CD4-positive, CD25-positive, alpha-beta regulatory T cell (primary cell): ENCODE results near the gene LRRC32. TPM values are rescaled to one million over a fixed set of nuclear protein-coding genes. Genes with fewer than 3 reads are reported as not detected.

Experiments used
- ATAC-seq, 2 donors: fragments of 150-1000 bp; cut with Tn5 transposase; one replicate each; pipeline ENCODE4 v1.10.0; 2021; ENCODE audit warnings: low read depth in 2 of 2, moderate number of reproducible peaks in 2 of 2, moderate library complexity in 1 of 2
- DNase-seq, 3 donors: peaks; one replicate each; pipeline versions ENCODE4 v3.0.0 to v3.0.0-alpha.2; 2012 to 2022; ENCODE audit warnings: mixed read lengths in 1 of 3
- H3K27ac ChIP-seq: one replicate; pipeline ENCODE4 v1.7.0; 2013; ENCODE audit warnings: mild to moderate bottlenecking, low read length; ENCODE audit not compliant: insufficient read depth, poor library complexity, severe bottlenecking
- H3K27me3 ChIP-seq: one replicate; pipeline ENCODE4 v1.7.0; 2013; ENCODE audit warnings: low read length; ENCODE audit not compliant: control insufficient read depth, insufficient read depth
- H3K36me3 ChIP-seq: one replicate; pipeline ENCODE4 v1.7.0; 2013; ENCODE audit warnings: mild to moderate bottlenecking, low read length, moderate library complexity; ENCODE audit not compliant: control insufficient read depth, insufficient read depth
- H3K4me1 ChIP-seq: 2 replicates; pipeline ENCODE4 v1.7.0; 2013; ENCODE audit warnings: mild to moderate bottlenecking, low read length; ENCODE audit not compliant: insufficient read depth, control insufficient read depth, poor library complexity, severe bottlenecking
- H3K4me3 ChIP-seq: one replicate; pipeline ENCODE4 v1.7.0; 2013; ENCODE audit warnings: low read depth, mild to moderate bottlenecking, low read length, moderate library complexity
- H3K9me3 ChIP-seq, 2 experiments: 1 replicate in 1 of 2; 2 replicates in 1 of 2; pipeline ENCODE4 v1.7.0; 2013; ENCODE audit warnings: low read length in 2 of 2, mild to moderate bottlenecking in 1 of 2, moderate library complexity in 1 of 2; ENCODE audit not compliant: control insufficient read depth in 2 of 2
- H3K27ac Mint-ChIP-seq, 3 donors: one replicate each; pipeline ENCODE4 v1.8.0; 2020 to 2022; ENCODE audit warnings: mild to moderate bottlenecking in 3 of 3, mixed read lengths in 3 of 3, moderate library complexity in 2 of 3
- H3K27me3 Mint-ChIP-seq: one replicate; pipeline ENCODE4 v1.8.0; 2022; ENCODE audit warnings: mild to moderate bottlenecking, mixed read lengths
- H3K36me3 Mint-ChIP-seq: one replicate; pipeline ENCODE4 v1.8.0; 2020; ENCODE audit warnings: mixed read lengths
- H3K4me1 Mint-ChIP-seq, 4 donors: one replicate each; pipeline ENCODE4 v1.8.0; 2020 to 2022; ENCODE audit warnings: mixed read lengths in 4 of 4, mild to moderate bottlenecking in 1 of 4
- H3K4me3 Mint-ChIP-seq, 4 donors: one replicate each; pipeline ENCODE4 v1.8.0; 2020 to 2022; ENCODE audit warnings: mild to moderate bottlenecking in 4 of 4, mixed read lengths in 4 of 4, moderate library complexity in 3 of 4
- H3K9me3 Mint-ChIP-seq, 7 donors: one replicate each; pipeline ENCODE4 v1.8.0; 2020 to 2022; ENCODE audit warnings: mixed read lengths in 7 of 7, mild to moderate bottlenecking in 3 of 7, moderate library complexity in 2 of 7
- polyA plus RNA-seq, 4 donors: library from polyadenylated mRNA; unstranded; fragments of 300-500 nt; fragmentation: Illumina TruSeq; gene quantifications; one replicate each; pipeline ENCODE4 v1.2.3, GENCODE V29; 2021
- total RNA-seq: library from RNA; stranded (reverse); gene quantifications from one replicate; pipeline ENCODE4 v1.2.3, GENCODE V29; 2022

The LRRC32 gene
- total and polyA plus RNA-seq, 5 donors from 2014 or later = 5.0 to 71.4 (median 6.2) TPM

GRCh38 chr11:76682684-76683083 is 12.1 kb upstream of the LRRC32 start:
- Mint-ChIP-seq H3K36me3 (no peaks in the 10 kb centered on the region), H3K27ac (peak overlapping the region in 1 of 3 donors; percentile 59), H3K4me1 (peaks cover 0 to 26% (median 9%) of the 10 kb centered on the region in 4 donors), H3K9me3 (no peaks in the 10 kb centered on the region), H3K27me3 (peaks cover 6% of the 10 kb centered on the region), H3K4me3 (no peak overlapping the region)
- Histone ChIP-seq H3K4me3 (no peak overlapping the region), H3K4me1 (peaks cover 17% of the 10 kb centered on the region), H3K9me3 (no peaks in the 10 kb centered on the region), H3K36me3 (no peaks in the 10 kb centered on the region), H3K27ac (no peak overlapping the region), H3K27me3 (no peaks in the 10 kb centered on the region)
- ATAC-seq (no peak), DNase-seq (no peak)

GRCh38 chr11:76682106-76682505 is 11.6 kb upstream of the LRRC32 start:
- ATAC-seq (no peak), DNase-seq (no peak)
- H3K4me1 Mint-ChIP-seq = peaks cover 0 to 22% (median 9%) of the 10 kb centered on the region in 4 donors
- Histone ChIP-seq H3K27ac (no peak overlapping the region), H3K4me1 (peaks cover 17% of the 10 kb centered on the region), H3K4me3 (no peak overlapping the region), H3K36me3 (no peaks in the 10 kb centered on the region), H3K27me3 (no peaks in the 10 kb centered on the region), H3K9me3 (no peaks in the 10 kb centered on the region)
- H3K27ac Mint-ChIP-seq = peak overlapping the region in 1 of 3 donors; percentile 41
- H3K36me3 Mint-ChIP-seq = no peaks in the 10 kb centered on the region
- no peaks in the 10 kb centered on the region for H3K9me3 Mint-ChIP-seq
- no peak overlapping the region for H3K4me3 Mint-ChIP-seq
- peaks cover 6% of the 10 kb centered on the region for H3K27me3 Mint-ChIP-seq

DNA sequence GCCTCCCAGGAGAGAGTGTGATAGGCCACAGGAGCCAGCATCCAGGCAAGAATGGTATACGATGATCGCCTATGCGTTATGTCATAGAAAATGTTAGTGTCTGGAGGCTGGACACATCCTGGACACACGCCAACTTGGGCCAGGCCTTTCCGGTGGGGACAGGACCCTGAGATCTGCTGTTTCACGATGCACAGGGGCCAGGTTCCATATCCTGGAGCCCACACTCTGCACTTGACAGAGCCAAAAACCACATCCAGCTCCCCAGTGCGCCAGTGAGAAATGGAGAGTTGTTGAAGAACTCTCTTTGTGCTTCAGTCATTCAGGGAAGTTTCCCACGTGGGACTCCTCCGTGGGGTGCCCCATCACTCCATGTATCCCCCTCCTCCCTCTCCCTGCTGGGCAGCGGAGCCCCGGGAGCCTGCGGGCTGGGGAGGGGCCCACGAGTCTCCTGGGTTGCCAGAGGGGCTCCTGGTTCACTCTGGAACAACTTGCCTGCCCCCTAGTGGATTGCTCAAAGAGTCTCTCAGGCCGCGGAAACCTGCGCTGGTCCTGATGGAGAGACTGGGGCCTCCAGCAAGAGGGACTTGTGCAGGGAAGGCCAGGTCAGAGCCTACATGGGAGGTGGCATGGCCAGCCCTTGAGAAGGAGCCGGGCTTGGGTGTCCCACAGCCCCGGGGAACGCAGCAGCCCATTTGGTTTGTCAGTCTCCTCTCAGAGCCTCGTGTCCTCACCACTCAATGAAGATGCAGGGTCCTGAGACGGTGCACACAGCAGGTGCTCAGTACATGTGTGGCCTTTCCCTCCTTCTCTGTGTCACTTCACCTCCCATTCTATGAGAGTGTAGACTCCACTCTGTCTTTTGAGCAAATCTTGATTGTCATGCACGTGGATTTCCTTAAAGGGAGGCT is 10.2 kb upstream of the LRRC32 start:
- H3K27me3 ChIP-seq = no peaks in the 10 kb centered on the region
- peaks cover 0 to 13% (median 5%) of the 10 kb centered on the region in 4 donors for H3K4me1 Mint-ChIP-seq
- H3K36me3 Mint-ChIP-seq = no peaks in the 10 kb centered on the region
- no peak overlapping the region for H3K4me3 ChIP-seq
- DNase-seq (peak; percentile 51 to 81 (median 70)), ATAC-seq (peak; percentile 72 to 77)
- peaks cover 6% of the 10 kb centered on the region for H3K27me3 Mint-ChIP-seq
- no peak overlapping the region for H3K4me3 Mint-ChIP-seq
- no peak overlapping the region for H3K27ac ChIP-seq
- peaks cover 5% of the 10 kb centered on the region for H3K4me1 ChIP-seq
- H3K36me3 ChIP-seq = no peaks in the 10 kb centered on the region
- H3K27ac Mint-ChIP-seq = no peak overlapping the region
- H3K9me3 Mint-ChIP-seq = no peaks in the 10 kb centered on the region
- H3K9me3 ChIP-seq = no peaks in the 10 kb centered on the region

DNA sequence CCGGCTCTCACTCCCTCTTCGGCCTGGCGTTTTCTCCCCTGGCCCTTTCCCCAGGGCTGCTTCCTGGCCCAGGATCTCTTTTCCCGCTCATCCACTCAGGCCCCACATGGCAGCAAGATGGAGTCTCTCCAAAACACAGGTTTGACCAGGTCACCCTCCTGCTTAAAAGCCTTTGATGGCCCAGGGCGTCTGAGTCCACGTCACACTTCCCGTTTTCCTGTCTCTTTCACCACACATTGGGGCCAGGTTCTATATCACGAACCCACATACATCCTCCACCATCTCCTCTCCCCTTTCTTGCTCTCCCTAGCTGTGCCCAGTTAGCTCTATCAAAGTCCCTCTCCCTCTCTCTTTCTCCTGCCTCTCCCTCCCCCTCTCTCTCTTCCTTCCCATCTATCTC is 7.8 kb upstream of the LRRC32 start:
- Histone ChIP-seq H3K9me3 (no peaks in the 10 kb centered on the region), H3K27me3 (no peaks in the 10 kb centered on the region), H3K27ac (no peak overlapping the region), H3K4me1 (peaks cover 8% of the 10 kb centered on the region), H3K4me3 (no peak overlapping the region), H3K36me3 (no peaks in the 10 kb centered on the region)
- no peak for DNase-seq
- Mint-ChIP-seq H3K36me3 (no peaks in the 10 kb centered on the region), H3K27me3 (peaks cover 6% of the 10 kb centered on the region), H3K27ac (peak overlapping the region in 2 of 3 donors; percentile 40 to 84), H3K4me1 (peaks cover 0 to 17% (median 8%) of the 10 kb centered on the region in 4 donors), H3K4me3 (no peak overlapping the region), H3K9me3 (no peaks in the 10 kb centered on the region)
- ATAC-seq = no peak

GRCh38 chr11:76677458-76677765 is 6.9 kb upstream of the LRRC32 start:
- Mint-ChIP-seq H3K36me3 (no peaks in the 10 kb centered on the region), H3K4me3 (peak overlapping the region in 1 of 4 donors; percentile 82), H3K9me3 (no peaks in the 10 kb centered on the region), H3K4me1 (peaks cover 6 to 26% (median 15%) of the 10 kb centered on the region in 4 donors), H3K27me3 (peaks cover 6% of the 10 kb centered on the region), H3K27ac (no peak overlapping the region)
- ATAC-seq = no peak
- H3K27me3 ChIP-seq = no peaks in the 10 kb centered on the region
- no peak for DNase-seq
- H3K9me3 ChIP-seq = no peaks in the 10 kb centered on the region
- H3K27ac ChIP-seq = no peak overlapping the region
- no peak overlapping the region for H3K4me3 ChIP-seq
- no peaks in the 10 kb centered on the region for H3K36me3 ChIP-seq
- H3K4me1 ChIP-seq = peaks cover 17% of the 10 kb centered on the region

- peak overlapping the region in 1 of 3 donors; percentile 9 for H3K27ac Mint-ChIP-seq
These were observed 6.3 kb upstream of the LRRC32 start for GRCh38 chr11:76676636-76677457.

GRCh38 chr11:76674517-76675400 is 4.2 kb upstream of the LRRC32 start:
- Mint-ChIP-seq H3K27me3 (peaks cover 6% of the 10 kb centered on the region), H3K4me3 (peak overlapping the region in 1 of 4 donors; percentile 85), H3K4me1 (peaks cover 6 to 39% (median 28%) of the 10 kb centered on the region in 4 donors), H3K36me3 (no peaks in the 10 kb centered on the region), H3K27ac (peak overlapping the region in 1 of 3 donors; percentile 5), H3K9me3 (peaks cover 0 to 1% (median 0%) of the 10 kb centered on the region in 7 donors)
- Histone ChIP-seq H3K4me3 (no peak overlapping the region), H3K36me3 (no peaks in the 10 kb centered on the region), H3K27me3 (no peaks in the 10 kb centered on the region), H3K4me1 (peaks cover 34% of the 10 kb centered on the region), H3K27ac (no peak overlapping the region), H3K9me3 (no peaks in the 10 kb centered on the region)
- ATAC-seq (no peak), DNase-seq (no peak)

More at GRCh38 chr11:76676636-76677457, 6.3 kb upstream of the LRRC32 start:
- H3K36me3 ChIP-seq = no peaks in the 10 kb centered on the region
- no peak overlapping the region for H3K27ac ChIP-seq
- H3K9me3 ChIP-seq = no peaks in the 10 kb centered on the region
- Mint-ChIP-seq H3K36me3 (no peaks in the 10 kb centered on the region), H3K4me3 (peak overlapping the region in 1 of 4 donors; percentile 13), H3K27me3 (peaks cover 6% of the 10 kb centered on the region), H3K9me3 (no peaks in the 10 kb centered on the region), H3K4me1 (peaks cover 6 to 32% (median 19%) of the 10 kb centered on the region in 4 donors)
- no peak overlapping the region for H3K4me3 ChIP-seq
- DNase-seq = peak in 1 of 3 donors; percentile 69
- peaks cover 23% of the 10 kb centered on the region for H3K4me1 ChIP-seq
- H3K27me3 ChIP-seq = no peaks in the 10 kb centered on the region
- ATAC-seq = no peak
